Stimulated activated CD4-positive, alpha-beta T cell treated with anti-CD3 and anti-CD28 coated beads, Interleukin-1b, Interleukin-23, amount 100 ng/mL, for 24 hours (primary cell): ENCODE measurements around the gene NOXA1.
"Not testable (repeated sequence)": the region's sequence is repeated elsewhere in the genome, so short reads cannot be mapped to it uniquely, and the experiment has no call there.

ENCODE experiments used
- DNase-seq, 4 experiments: peaks; one replicate each; pipeline ENCODE4 v3.0.0-alpha.2; 2020; ENCODE audit warnings: low read depth in 4 of 4, low spot score in 1 of 4

The NOXA1 gene

DNA sequence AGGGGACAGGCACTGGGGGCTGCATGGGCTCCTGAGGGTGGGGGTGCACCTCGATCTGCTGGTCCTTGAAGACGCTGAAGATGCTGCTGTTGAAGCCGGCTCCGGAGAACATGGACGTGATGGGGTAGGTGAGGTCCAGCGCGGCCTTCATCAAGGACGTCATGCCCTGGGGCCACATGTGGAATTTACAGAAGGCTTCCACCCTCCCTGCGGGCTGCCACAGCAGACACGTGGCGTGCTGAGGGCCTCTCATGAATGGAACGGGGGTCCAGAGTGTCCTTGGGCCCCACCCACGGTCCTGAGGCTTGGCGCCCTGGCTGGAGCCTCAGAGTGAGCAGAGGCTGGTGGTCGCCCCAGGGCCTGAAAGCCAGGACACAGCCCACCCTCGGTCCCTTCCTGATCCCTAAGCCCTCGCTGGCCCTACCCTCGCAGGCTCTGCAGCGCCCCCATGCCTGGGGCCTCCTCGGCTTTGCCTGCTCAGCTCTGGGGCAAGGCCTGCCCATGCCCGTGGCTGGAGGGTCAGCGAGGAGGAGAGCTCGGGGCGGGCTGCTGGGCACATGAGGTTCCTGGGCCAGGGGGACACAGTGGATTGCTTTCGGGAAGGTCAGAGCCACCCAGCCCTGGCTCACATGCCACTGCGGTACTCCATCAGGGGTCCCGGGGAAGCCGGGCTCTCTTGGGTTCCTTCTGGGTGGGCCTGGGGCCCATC is 41.3 kb downstream of the NOXA1 start:
- no peak for DNase-seq

- no peak for DNase-seq
Measured at GRCh38 chr9:137465000-137465719, 42.0 kb downstream of the NOXA1 start.

GRCh38 chr9:137465720-137466388 is 42.7 kb downstream of the NOXA1 start:
- no peak for DNase-seq

DNA sequence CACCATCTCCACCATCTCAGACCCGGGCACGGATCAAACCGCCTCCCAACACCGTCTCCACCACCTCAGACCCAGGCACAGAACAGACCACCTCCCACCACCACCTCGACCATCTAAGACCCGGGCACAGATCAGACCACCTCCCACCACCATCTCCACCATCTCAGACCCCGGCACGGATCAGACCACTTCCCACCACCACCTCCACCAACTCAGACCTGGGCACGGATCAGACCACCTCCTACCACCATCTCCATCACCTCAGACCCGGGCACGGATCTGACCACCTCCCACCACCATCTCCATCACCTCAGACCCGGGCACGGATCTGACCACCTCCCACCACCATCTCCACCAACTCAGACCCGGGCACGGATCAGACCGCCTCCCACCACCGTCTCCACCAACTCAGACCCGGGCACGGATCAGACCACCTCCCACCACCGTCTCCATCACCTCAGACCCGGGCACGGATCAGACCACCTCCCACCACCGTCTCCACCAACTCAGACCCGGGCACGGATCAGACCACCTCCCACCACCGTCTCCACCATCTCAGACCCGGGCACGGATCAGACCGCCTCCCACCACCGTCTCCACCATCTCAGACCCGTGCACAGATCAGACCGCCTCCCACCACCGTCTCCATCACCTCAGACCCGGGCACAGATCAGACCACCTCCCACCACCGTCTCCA is 43.3 kb downstream of the NOXA1 start:
- not testable (repeated sequence) for DNase-seq

- DNase-seq = no peak
Measured at GRCh38 chr9:137467161-137467581, 44.0 kb downstream of the NOXA1 start.

DNA sequence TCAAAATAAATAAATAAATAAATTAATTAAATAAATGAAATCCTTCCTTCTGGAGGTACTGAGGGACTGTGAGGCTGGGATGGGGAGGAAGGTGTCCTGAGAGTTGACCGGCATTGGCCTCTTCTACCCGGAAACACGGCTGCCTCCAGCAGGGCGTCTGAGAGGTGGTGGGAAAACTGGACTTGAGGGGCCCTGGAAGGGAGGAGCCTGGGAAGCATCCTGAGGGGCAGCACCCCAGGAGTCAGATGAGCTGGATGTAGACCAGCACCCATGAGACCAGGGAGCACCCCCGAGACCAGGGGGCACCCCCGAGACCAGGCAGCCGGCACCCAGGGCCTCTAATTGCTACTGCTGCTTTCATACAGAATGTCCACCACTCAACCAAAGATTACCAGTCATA is 44.7 kb downstream of the NOXA1 start:
- no peak for DNase-seq

DNA sequence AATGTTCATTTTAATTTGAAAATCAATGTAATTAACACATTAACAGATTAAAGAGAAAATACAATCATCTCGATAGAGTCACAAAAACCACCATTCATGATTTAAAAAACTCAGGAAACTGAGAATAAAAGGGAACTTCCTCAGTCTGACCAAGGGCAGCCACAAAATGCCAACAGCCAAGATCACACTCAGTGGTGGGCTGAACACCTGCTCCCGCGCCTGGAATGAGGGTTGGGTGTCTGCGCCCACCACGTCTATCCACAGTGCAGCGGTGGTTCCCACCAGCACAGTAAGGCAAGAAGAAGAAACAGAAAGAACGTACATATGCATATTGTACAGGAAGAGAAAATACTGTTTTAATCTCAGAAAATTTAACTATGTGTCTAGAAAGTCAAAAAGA is 47.6 kb downstream of the NOXA1 start:
- DNase-seq = no peak

DNA sequence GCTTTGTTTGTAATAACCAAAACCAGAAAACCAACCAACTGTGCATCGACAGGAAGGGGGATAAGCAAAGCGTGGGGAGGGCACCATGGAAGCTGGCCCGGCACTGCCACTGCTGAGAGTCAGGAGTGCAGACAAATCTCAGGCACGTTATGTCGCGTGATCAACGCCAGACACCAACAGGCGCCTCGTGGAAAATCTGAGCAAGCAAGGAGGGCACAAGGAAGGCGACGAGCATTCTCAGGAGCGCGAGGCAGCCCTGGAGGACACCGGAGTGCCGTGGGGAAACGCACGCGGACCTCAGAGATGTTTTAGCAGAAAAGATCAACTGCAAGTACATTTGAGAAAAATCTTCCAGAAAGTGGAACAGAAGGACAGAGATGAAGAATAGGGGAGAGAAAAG is 51.1 kb downstream of the NOXA1 start:
- DNase-seq = no peak

- DNase-seq = no peak
Measured at GRCh38 chr9:137475666-137476065, 52.5 kb downstream of the NOXA1 start.

- DNase-seq = no peak
Measured at GRCh38 chr9:137476856-137477255, 53.7 kb downstream of the NOXA1 start.

GRCh38 chr9:137477778-137478612 is 54.8 kb downstream of the NOXA1 start:
- DNase-seq = no peak

DNA sequence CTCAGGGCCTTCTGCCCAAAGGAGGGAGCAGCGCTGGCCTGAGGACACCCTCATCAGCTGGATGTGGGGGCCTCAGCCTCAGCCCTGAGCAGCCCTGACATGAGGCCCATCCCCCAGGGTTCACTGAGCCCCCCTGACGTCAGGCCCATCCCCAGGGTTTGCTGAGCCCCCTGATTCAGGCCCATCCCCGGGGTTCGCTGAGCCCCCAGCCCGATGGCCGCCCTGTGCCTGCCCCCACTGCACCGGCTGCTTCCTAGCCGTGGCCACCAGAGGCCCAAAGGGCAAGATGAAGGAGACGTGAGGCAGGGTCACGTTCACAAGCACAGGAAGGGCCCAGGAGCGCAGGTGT is 55.4 kb downstream of the NOXA1 start:
- no peak for DNase-seq

DNA sequence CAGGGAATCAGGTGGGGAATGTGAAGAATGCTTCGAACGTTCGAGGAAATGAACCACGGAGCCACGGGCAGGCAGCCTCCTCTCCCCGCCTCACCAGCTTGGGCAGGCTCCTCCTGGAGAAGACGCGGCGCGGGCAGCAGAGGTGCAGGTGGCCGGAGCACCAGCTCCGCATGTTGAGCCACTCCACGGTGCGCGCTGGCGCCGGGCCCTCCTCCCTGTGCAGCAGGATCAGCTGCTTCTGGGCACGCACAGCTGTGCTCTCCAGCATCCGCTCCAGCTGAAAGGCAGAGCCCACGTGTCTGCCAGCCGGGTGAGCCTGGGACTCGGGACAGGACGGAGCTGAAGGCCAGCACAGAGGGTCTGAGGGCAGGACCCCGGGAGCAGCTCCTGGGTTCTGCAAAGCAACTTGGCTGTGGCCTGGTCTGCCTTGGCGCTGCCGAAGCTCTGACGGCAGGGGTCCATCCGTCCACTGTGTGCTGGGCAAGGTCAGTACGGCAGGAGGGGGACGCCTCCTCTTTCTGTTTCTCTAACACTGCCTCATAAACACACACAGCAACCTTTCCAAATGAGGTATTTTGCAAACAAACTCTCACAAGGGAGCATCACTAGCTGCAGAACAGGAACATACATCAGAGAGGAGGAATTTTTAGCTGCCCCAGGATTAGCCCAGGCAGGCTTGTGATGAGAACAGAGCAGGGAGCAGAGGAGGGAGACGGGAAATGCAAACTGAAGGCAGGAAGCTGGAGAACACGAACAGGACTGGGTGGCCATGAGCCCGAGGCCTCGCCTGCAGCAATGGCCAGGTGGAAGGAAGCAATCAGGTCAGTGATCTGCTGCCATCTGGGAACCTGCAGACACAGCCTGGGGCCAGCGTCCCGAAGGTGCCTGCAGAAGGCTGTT is 56.0 kb downstream of the NOXA1 start:
- no peak for DNase-seq

- no peak for DNase-seq
Measured at GRCh38 chr9:137479892-137480685, 56.9 kb downstream of the NOXA1 start.

GRCh38 chr9:137480686-137481683 is 57.8 kb downstream of the NOXA1 start:
- DNase-seq = no peak

GRCh38 chr9:137482094-137482781 is 59.0 kb downstream of the NOXA1 start:
- no peak for DNase-seq
